Astrocyte (in vitro differentiated cells and primary cell): Measurements from ENCODE around the gene SLC25A40. TPM values are rescaled to one million over a fixed set of nuclear protein-coding genes. Genes with fewer than 3 reads are reported as not detected.

Experiments used
- DNase-seq: peaks from one replicate; pipeline ENCODE4 v3.0.0-alpha.2; 2010; ENCODE audit warnings: low read depth
- FAIRE-seq: peaks from 2 replicates; lab custom pipeline; 2011; peaks lifted over from hg19 to GRCh38; lab: Jason Lieb, UNC
- H2AFZ ChIP-seq: 2 replicates; pipeline ENCODE4 v1.6.0; 2012; ENCODE audit warnings: low read depth, low read length, inconsistent platforms
- H3K27ac ChIP-seq: 2 replicates; pipeline ENCODE4 v1.5.1; 2011; ENCODE audit warnings: low read depth, low read length, inconsistent platforms
- H3K27me3 ChIP-seq: 2 replicates; pipeline ENCODE4 v1.6.0; 2011; ENCODE audit warnings: low read length, inconsistent platforms; ENCODE audit not compliant: insufficient read depth
- H3K36me3 ChIP-seq: 2 replicates; pipeline ENCODE4 v1.5.1; 2011; ENCODE audit warnings: low read length, inconsistent platforms; ENCODE audit not compliant: insufficient read depth
- H3K4me1 ChIP-seq: 2 replicates; pipeline ENCODE4 v1.5.1; 2011; ENCODE audit warnings: low read length, inconsistent platforms; ENCODE audit not compliant: insufficient read depth
- H3K4me2 ChIP-seq: 2 replicates; pipeline ENCODE4 v1.6.0; 2012; ENCODE audit warnings: low read length, inconsistent platforms
- H3K4me3 ChIP-seq: 2 replicates; pipeline ENCODE4 v1.5.1; 2011; ENCODE audit warnings: low read depth, mild to moderate bottlenecking, low read length, inconsistent platforms; ENCODE audit not compliant: insufficient read depth
- H3K79me2 ChIP-seq: 2 replicates; pipeline ENCODE4 v1.6.0; 2012; ENCODE audit warnings: mild to moderate bottlenecking, low read length, inconsistent platforms; ENCODE audit not compliant: insufficient read depth
- H3K9ac ChIP-seq: 2 replicates; pipeline ENCODE4 v1.6.0; 2012; ENCODE audit warnings: mild to moderate bottlenecking, low read length, inconsistent platforms
- H3K9me3 ChIP-seq: 2 replicates; pipeline ENCODE4 v1.5.1; 2012; ENCODE audit warnings: low read depth, mild to moderate bottlenecking, low read length, inconsistent platforms; ENCODE audit not compliant: insufficient read depth
- H4K20me1 ChIP-seq: 2 replicates; pipeline ENCODE4 v1.6.0; 2012; ENCODE audit warnings: low read length, inconsistent platforms; ENCODE audit not compliant: insufficient read depth
- H3K27ac Mint-ChIP-seq: one replicate; pipeline ENCODE4 v1.8.0; 2021; ENCODE audit warnings: mild to moderate bottlenecking, mixed read lengths; ENCODE audit not compliant: unreplicated experiment
- H3K27me3 Mint-ChIP-seq: one replicate; pipeline ENCODE4 v1.8.0; 2021; ENCODE audit warnings: low read depth, mixed read lengths; ENCODE audit not compliant: unreplicated experiment
- H3K36me3 Mint-ChIP-seq: one replicate; pipeline ENCODE4 v1.8.0; 2021; ENCODE audit warnings: low read depth, mixed read lengths; ENCODE audit not compliant: unreplicated experiment
- H3K4me1 Mint-ChIP-seq: one replicate; pipeline ENCODE4 v1.8.0; 2021; ENCODE audit warnings: low read depth, mixed read lengths; ENCODE audit not compliant: unreplicated experiment
- H3K4me3 Mint-ChIP-seq: one replicate; pipeline ENCODE4 v1.8.0; 2021; ENCODE audit warnings: mild to moderate bottlenecking, moderate library complexity, mixed read lengths; ENCODE audit not compliant: unreplicated experiment
- H3K9me3 Mint-ChIP-seq: one replicate; pipeline ENCODE4 v1.8.0; 2021; ENCODE audit warnings: mild to moderate bottlenecking, mixed read lengths; ENCODE audit not compliant: unreplicated experiment
- CTCF ChIP-seq: IDR thresholded peaks from 2 replicates; pipeline ENCODE4 v1.5.1; 2011; ENCODE audit warnings: low read depth, mild to moderate bottlenecking, inconsistent platforms, low read length, moderate library complexity; ENCODE audit not compliant: insufficient read depth
- EZH2 ChIP-seq: IDR thresholded peaks from 2 replicates; pipeline ENCODE4 v1.6.1; 2012; ENCODE audit warnings: mild to moderate bottlenecking, low read length, inconsistent platforms; ENCODE audit not compliant: insufficient read depth
- total RNA-seq: library from RNA; stranded (reverse); gene quantifications from 2 replicates; pipeline ENCODE4 v1.2.1, GENCODE V29; 2021

Gene SLC25A40
- total RNA-seq, 1 donor from 2014 or later, result 6.3 TPM

GRCh38 chr7:87852306-87852705, 23.9 kb downstream of the SLC25A40 start:
- Histone ChIP-seq H3K27me3 (no peaks in the 10 kb centered on the region), H3K4me2 (no peak overlapping the region), H2AFZ (no peak overlapping the region), H3K27ac (no peak overlapping the region), H4K20me1 (no peaks in the 10 kb centered on the region), H3K4me3 (no peak overlapping the region), H3K36me3 (peaks cover 2% of the 10 kb centered on the region), H3K4me1 (peaks cover 4% of the 10 kb centered on the region), H3K9me3 (no peaks in the 10 kb centered on the region), H3K9ac (no peak overlapping the region), H3K79me2 (no peaks in the 10 kb centered on the region)
- Mint-ChIP-seq H3K27ac (no peak overlapping the region), H3K4me1 (peaks cover 5% of the 10 kb centered on the region), H3K36me3 (no peaks in the 10 kb centered on the region), H3K9me3 (no peaks in the 10 kb centered on the region), H3K4me3 (no peak overlapping the region), H3K27me3 (no peaks in the 10 kb centered on the region)
- TF ChIP-seq EZH2 (no peak), CTCF (no peak)
- no peak for DNase-seq
- no peak for FAIRE-seq

- Histone ChIP-seq H3K9ac (no peak overlapping the region), H3K79me2 (no peaks in the 10 kb centered on the region), H4K20me1 (no peaks in the 10 kb centered on the region), H3K4me3 (no peak overlapping the region), H3K9me3 (no peaks in the 10 kb centered on the region), H2AFZ (no peak overlapping the region), H3K27me3 (no peaks in the 10 kb centered on the region), H3K27ac (peak overlapping the region; percentile 40), H3K4me2 (no peak overlapping the region), H3K36me3 (peaks cover 2% of the 10 kb centered on the region), H3K4me1 (peaks cover 4% of the 10 kb centered on the region)
- H3K36me3 Mint-ChIP-seq, result no peaks in the 10 kb centered on the region
- H3K27me3 Mint-ChIP-seq, result no peaks in the 10 kb centered on the region
- H3K9me3 Mint-ChIP-seq, result no peaks in the 10 kb centered on the region
- H3K27ac Mint-ChIP-seq, result peak overlapping the region; percentile 10
- FAIRE-seq, result no peak
- TF ChIP-seq CTCF, result no peak
- no peak for TF ChIP-seq EZH2
- H3K4me3 Mint-ChIP-seq, result no peak overlapping the region
- H3K4me1 Mint-ChIP-seq, result peaks cover 5% of the 10 kb centered on the region
- peak; percentile 19 for DNase-seq
Observed at GRCh38 chr7:87850836-87851593, 25.1 kb downstream of the SLC25A40 start.

GRCh38 chr7:87837597-87837996, 38.6 kb downstream of the SLC25A40 start:
- FAIRE-seq, result no peak
- H4K20me1 ChIP-seq, result no peaks in the 10 kb centered on the region
- Mint-ChIP-seq H3K27ac (no peak overlapping the region), H3K9me3 (no peaks in the 10 kb centered on the region), H3K27me3 (no peaks in the 10 kb centered on the region), H3K36me3 (no peaks in the 10 kb centered on the region), H3K4me3 (no peak overlapping the region), H3K4me1 (no peaks in the 10 kb centered on the region)
- H3K4me2 ChIP-seq, result no peak overlapping the region
- no peak for TF ChIP-seq EZH2
- TF ChIP-seq CTCF, result no peak
- H3K9me3 ChIP-seq, result no peaks in the 10 kb centered on the region
- no peak overlapping the region for H3K9ac ChIP-seq
- no peaks in the 10 kb centered on the region for H3K79me2 ChIP-seq
- no peak for DNase-seq
- H2AFZ ChIP-seq, result no peak overlapping the region
- no peak overlapping the region for H3K27ac ChIP-seq
- no peaks in the 10 kb centered on the region for H3K4me1 ChIP-seq
- no peaks in the 10 kb centered on the region for H3K36me3 ChIP-seq
- no peaks in the 10 kb centered on the region for H3K27me3 ChIP-seq
- no peak overlapping the region for H3K4me3 ChIP-seq
